Loucy (cell line): ENCODE results near the gene RNF13.

ENCODE experiments used
- H2AFZ ChIP-seq: fragments of 200-600 bp; sonication (generic); 2 replicates; pipeline ENCODE4 v1.6.0; 2016; ENCODE audit warnings: antibody characterized with exemption, mild to moderate bottlenecking, low read length, moderate library complexity
- H3F3A ChIP-seq: fragments of 200-600 bp; 2 replicates; pipeline ENCODE4 v1.6.0; 2016; ENCODE audit warnings: antibody characterized with exemption, low read depth, mild to moderate bottlenecking
- H3K27me3 ChIP-seq: fragments of 200-600 bp; sonication (generic); 2 replicates; pipeline ENCODE4 v1.6.1; 2014; ENCODE audit warnings: low read length, mild to moderate bottlenecking; ENCODE audit not compliant: insufficient read depth, poor library complexity, severe bottlenecking
- H3K36me3 ChIP-seq: fragments of 200-600 bp; sonication (generic); 2 replicates; pipeline ENCODE4 v1.6.1; 2016; ENCODE audit warnings: low read length; ENCODE audit not compliant: insufficient read depth
- H3K4me1 ChIP-seq: fragments of 200-600 bp; sonication (generic); 2 replicates; pipeline ENCODE4 v1.5.1; 2014; ENCODE audit warnings: low read length, mild to moderate bottlenecking; ENCODE audit not compliant: insufficient read depth, poor library complexity, severe bottlenecking
- H3K4me2 ChIP-seq: fragments of 200-600 bp; sonication (generic); 2 replicates; pipeline ENCODE4 v1.6.0; 2014; ENCODE audit warnings: antibody characterized with exemption, low read length, low read depth, mild to moderate bottlenecking; ENCODE audit not compliant: poor library complexity, severe bottlenecking
- H3K4me3 ChIP-seq: fragments of 200-600 bp; sonication (generic); 2 replicates; pipeline ENCODE4 v1.5.1; 2014; ENCODE audit warnings: low read length, mild to moderate bottlenecking, mixed read lengths; ENCODE audit not compliant: poor library complexity, severe bottlenecking
- H3K79me2 ChIP-seq: fragments of 200-600 bp; sonication (generic); 2 replicates; pipeline ENCODE4 v1.6.1; 2014; ENCODE audit warnings: low read length; ENCODE audit not compliant: insufficient read depth
- H3K9ac ChIP-seq: fragments of 200-600 bp; sonication (generic); 2 replicates; pipeline ENCODE4 v1.6.0; 2014; ENCODE audit warnings: mild to moderate bottlenecking, low read depth, low read length, moderate library complexity; ENCODE audit not compliant: poor library complexity, severe bottlenecking
- H3K9me2 ChIP-seq: fragments of 200-600 bp; sonication (generic); replicated peaks from 2 replicates; pipeline ENCODE4 v1.6.1; 2016; ENCODE audit warnings: low read depth, low read length, mixed read lengths
- H3K9me3 ChIP-seq: fragments of 200-600 bp; sonication (generic); 2 replicates; pipeline ENCODE4 v1.6.1; 2014; ENCODE audit warnings: mild to moderate bottlenecking, antibody characterized with exemption, low read length, low read depth; ENCODE audit not compliant: insufficient read depth
- H4K20me1 ChIP-seq: fragments of 200-600 bp; sonication (generic); 2 replicates; pipeline ENCODE4 v1.6.0; 2014; ENCODE audit warnings: antibody characterized with exemption, low read length, mild to moderate bottlenecking; ENCODE audit not compliant: insufficient read depth, poor library complexity, severe bottlenecking
- CTCF ChIP-seq: fragments of 200-600 bp; sonication (generic); conservative IDR thresholded peaks from 2 replicates; pipeline ENCODE4 v1.5.1; 2014; ENCODE audit warnings: mild to moderate bottlenecking, antibody characterized with exemption, low read length
- EZH2phosphoT487 ChIP-seq: fragments of 200-600 bp; IDR thresholded peaks from 2 replicates; pipeline ENCODE4 v1.6.1; 2018; ENCODE audit warnings: antibody characterized with exemption, mild to moderate bottlenecking, moderate library complexity, borderline replicate concordance

RNF13 gene

GRCh38 chr3:149843502-149843901, 30.5 kb downstream of the RNF13 start:
- peaks cover 7% of the 10 kb centered on the region; the same call in 1 of the 2 replicates for H3K9me3 ChIP-seq
- H4K20me1 ChIP-seq: no peaks in the 10 kb centered on the region
- H3K27me3 ChIP-seq: no peaks in the 10 kb centered on the region
- no peaks in the 10 kb centered on the region for H3F3A ChIP-seq
- no peak overlapping the region for H3K4me2 ChIP-seq
- TF ChIP-seq EZH2phosphoT487: no peak
- no peak for TF ChIP-seq CTCF
- no peak overlapping the region for H3K9ac ChIP-seq
- no peak overlapping the region for H2AFZ ChIP-seq
- no peaks in the 10 kb centered on the region for H3K4me1 ChIP-seq
- H3K36me3 ChIP-seq: peaks cover 18% of the 10 kb centered on the region; the same call in 1 of the 2 replicates
- H3K79me2 ChIP-seq: peaks cover 15% of the 10 kb centered on the region
- no peak overlapping the region for H3K4me3 ChIP-seq
- no peaks in the 10 kb centered on the region for H3K9me2 ChIP-seq

- H4K20me1 ChIP-seq: no peaks in the 10 kb centered on the region
- no peaks in the 10 kb centered on the region for H3K4me1 ChIP-seq
- no peaks in the 10 kb centered on the region for H3F3A ChIP-seq
- no peak overlapping the region for H2AFZ ChIP-seq
- no peak for TF ChIP-seq EZH2phosphoT487
- no peak for TF ChIP-seq CTCF
- H3K4me2 ChIP-seq: no peak overlapping the region
- H3K4me3 ChIP-seq: no peak overlapping the region
- no peaks in the 10 kb centered on the region for H3K9me2 ChIP-seq
- H3K9ac ChIP-seq: no peak overlapping the region
- H3K27me3 ChIP-seq: no peaks in the 10 kb centered on the region
- H3K79me2 ChIP-seq: peaks cover 15% of the 10 kb centered on the region
- H3K9me3 ChIP-seq: peaks cover 7% of the 10 kb centered on the region; the same call in 1 of the 2 replicates
- H3K36me3 ChIP-seq: peaks cover 24% of the 10 kb centered on the region; the same call in 1 of the 2 replicates
Observed at GRCh38 chr3:149844091-149844490, 31.1 kb downstream of the RNF13 start.

GRCh38 chr3:149845570-149846244, 32.7 kb downstream of the RNF13 start:
- H3K27me3 ChIP-seq: no peaks in the 10 kb centered on the region
- H3K9me3 ChIP-seq: no peaks in the 10 kb centered on the region
- no peak overlapping the region for H3K4me2 ChIP-seq
- H3K4me1 ChIP-seq: no peaks in the 10 kb centered on the region
- TF ChIP-seq CTCF: no peak
- no peaks in the 10 kb centered on the region for H4K20me1 ChIP-seq
- H3K4me3 ChIP-seq: no peak overlapping the region
- H3F3A ChIP-seq: no peaks in the 10 kb centered on the region
- H3K79me2 ChIP-seq: peaks cover 15% of the 10 kb centered on the region
- H2AFZ ChIP-seq: no peak overlapping the region
- peaks cover 25% of the 10 kb centered on the region; the same call in 1 of the 2 replicates for H3K36me3 ChIP-seq
- no peak overlapping the region for H3K9ac ChIP-seq
- H3K9me2 ChIP-seq: no peaks in the 10 kb centered on the region
